GM20000 (cell line): ENCODE data around the gene RBM28.

Experiments
- DNase-seq: peaks from one replicate; pipeline ENCODE4 v3.0.0; 2012; ENCODE audit warnings: low spot score
- CTCF ChIP-seq: IDR thresholded peaks from 2 replicates; pipeline ENCODE4 v1.5.1; 2012; ENCODE audit warnings: mild to moderate bottlenecking, control low read depth; ENCODE audit errors: extremely low read depth, missing control alignments

The RBM28 gene

DNA sequence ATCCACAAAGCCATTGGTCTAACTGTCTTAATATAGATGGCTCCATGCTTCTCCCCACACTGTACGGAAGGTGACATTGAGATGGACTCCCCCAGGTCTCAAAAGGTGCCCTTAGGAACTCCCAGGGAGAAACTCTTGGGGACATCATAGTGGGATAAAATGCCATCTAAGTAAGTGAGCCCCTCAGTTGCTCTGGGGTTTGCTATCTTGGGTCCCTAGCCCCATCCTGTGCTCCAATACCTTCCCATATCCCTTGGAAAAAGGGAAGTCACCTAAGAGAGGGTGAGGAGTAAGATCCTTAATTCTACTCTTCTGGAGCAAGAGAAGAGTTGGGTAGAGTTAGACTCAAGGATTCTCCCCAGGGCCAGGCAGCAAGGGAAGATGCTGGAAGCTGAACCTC lies 9.9 kb upstream of the RBM28 start:
- DNase-seq, result no peak
- TF ChIP-seq CTCF, result no peak

- no peak for DNase-seq
- TF ChIP-seq CTCF, result no peak
Measured at GRCh38 chr7:128353189-128353588, 9.5 kb upstream of the RBM28 start.

DNA sequence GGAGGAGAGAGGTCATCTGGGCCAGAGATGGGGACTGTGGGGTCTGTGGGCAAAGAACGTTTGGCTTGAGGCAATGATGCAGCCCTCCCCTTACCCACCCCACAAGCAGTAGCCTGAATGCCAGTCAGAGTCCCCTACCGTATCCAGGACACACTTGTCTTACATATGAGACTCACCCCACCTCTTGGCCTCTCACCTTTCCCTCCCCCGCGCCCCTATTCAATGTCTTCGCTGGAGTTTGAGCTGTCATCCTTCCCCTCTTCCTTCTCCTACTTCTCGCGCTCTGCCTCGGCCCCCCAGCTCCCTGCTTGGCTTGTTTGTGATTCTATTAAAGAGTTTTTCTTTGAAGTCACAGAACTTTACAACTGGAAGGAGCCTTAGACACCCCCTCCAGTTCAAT lies 8.9 kb upstream of the RBM28 start:
- DNase-seq, result no peak

DNA sequence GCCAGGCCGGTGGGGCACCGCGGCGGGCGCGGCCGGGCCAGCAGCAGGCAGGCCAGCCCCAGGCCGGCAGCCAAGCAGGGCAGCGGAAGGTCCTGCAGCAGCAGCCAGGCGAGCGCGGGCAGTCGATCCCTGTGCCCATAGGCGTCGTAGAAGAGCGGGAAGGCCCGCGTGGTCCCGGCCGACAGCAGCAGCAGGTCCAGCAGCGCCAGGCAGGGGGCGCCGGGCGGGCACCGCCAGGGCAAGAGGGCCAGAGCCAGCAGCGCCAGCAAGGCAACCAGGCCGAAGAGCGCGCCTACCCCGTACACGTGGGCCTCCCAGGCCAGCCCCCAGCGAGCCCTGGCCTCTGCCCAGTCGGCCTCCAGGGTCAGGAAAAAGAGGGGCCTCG lies 8.4 kb upstream of the RBM28 start:
- peak; percentile 3 for TF ChIP-seq CTCF
- DNase-seq, result peak; percentile 54

More for the DNA sequence above, 8.9 kb upstream of the RBM28 start:
- TF ChIP-seq CTCF, result no peak

DNA sequence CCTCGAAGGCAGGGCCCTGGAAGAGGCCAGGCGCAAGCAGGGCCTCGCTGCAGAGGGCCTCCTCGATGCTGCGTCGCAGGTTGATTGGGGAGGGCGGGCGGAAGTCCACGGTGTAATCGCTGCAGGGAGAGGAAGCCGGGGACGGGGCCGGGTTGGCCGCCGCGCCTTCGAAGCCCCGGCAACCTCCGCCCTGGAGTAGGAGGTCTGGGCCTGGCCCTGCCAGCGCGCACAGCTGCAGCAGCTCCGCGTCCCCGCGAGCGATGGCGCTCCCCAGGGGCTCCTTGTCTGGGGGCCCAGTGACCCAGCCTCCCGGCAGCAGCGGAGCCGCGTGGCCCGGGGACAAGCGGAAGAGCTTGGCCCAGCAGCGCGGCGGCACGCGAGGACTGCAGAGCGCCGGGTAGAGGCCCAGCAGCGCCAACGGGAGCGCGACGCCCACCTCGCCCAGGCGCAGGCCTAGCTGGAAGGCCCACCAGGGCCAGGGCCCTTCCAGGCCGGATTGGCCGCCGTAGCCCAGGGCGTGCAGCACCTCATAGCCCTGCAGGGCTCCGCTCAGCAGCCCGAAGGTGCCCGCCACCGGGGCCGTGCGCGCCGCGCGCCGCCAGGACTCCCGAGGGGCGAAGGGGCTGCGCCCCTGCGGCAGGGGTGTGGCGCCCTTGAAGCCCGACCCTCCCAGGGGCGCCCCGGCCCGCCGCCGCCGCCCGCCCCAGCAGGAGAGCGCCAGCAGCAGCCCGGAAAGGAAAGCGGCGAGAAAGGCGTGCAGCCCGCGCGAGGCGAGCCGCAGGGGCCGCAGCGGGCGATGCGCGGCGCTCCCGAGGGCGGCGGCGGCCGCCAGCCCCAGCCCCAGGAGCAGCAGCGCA lies 7.8 kb upstream of the RBM28 start:
- no peak for TF ChIP-seq CTCF
- DNase-seq, result peak; percentile 44

DNA sequence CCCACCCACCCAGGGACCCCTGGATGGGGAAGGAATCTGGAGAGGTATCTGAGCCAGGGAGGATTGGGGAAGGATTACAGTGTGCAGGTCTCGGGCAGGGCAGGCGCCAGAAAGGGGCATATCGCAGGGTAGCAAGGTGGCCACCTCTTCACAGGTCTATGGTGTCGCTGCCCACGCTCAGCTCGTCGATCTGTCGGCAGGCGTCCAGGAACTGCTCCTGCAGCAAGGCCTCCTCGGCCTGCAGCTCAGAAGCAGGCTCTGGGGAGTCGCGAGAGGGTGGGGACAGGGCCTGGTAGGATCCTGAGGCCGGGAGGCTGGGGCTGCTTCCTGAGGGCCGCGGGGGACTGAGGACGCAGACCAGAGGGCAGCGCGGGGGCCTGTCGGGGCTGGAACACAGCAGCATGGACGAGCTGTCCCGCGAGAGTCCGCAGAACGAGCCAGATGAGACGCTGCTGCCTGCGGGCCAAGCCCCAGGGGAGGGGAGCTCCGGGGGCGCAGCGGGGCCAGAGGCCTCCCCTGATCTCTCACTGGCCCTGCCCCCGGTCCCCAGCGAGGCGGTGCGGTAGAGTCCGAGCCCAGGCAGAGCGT lies 7.1 kb upstream of the RBM28 start:
- no peak for TF ChIP-seq CTCF
- no peak for DNase-seq

- no peak for TF ChIP-seq CTCF
- DNase-seq, result no peak
Measured at GRCh38 chr7:128349466-128349825, 5.7 kb upstream of the RBM28 start.
